ENCODE results near the gene JUNB.
A peak's percentile ranks its signal among the peaks of the same experiment; 100 is the strongest.

Gene JUNB

GRCh38 chr19:12791345-12792050, at the start of gene JUNB:
JUNB (plus strand) TSS chr19:12791486; CDS start chr19:12791772, 286 bp downstream.
- TF ChIP-seq MAX (IDR thresholded peaks at IDR 0.05; ENCODE audit: low read depth, low read length): peak; percentile 90; the same call in 1 of the 2 replicates
- TF ChIP-seq, protein P1, sequence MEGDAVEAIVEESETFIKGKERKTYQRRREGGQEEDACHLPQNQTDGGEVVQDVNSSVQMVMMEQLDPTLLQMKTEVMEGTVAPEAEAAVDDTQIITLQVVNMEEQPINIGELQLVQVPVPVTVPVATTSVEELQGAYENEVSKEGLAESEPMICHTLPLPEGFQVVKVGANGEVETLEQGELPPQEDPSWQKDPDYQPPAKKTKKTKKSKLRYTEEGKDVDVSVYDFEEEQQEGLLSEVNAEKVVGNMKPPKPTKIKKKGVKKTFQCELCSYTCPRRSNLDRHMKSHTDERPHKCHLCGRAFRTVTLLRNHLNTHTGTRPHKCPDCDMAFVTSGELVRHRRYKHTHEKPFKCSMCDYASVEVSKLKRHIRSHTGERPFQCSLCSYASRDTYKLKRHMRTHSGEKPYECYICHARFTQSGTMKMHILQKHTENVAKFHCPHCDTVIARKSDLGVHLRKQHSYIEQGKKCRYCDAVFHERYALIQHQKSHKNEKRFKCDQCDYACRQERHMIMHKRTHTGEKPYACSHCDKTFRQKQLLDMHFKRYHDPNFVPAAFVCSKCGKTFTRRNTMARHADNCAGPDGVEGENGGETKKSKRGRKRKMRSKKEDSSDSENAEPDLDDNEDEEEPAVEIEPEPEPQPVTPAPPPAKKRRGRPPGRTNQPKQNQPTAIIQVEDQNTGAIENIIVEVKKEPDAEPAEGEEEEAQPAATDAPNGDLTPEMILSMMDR (IDR thresholded peaks at IDR 0.05; ENCODE audit: low read depth, low read length): no peak
- TF ChIP-seq MYC (IDR thresholded peaks at IDR 0.05; ENCODE audit: low read depth, low read length): peak; percentile 46; the same call in 1 of the 2 replicates
- TF ChIP-seq POLR2A (IDR thresholded peaks at IDR 0.05; ENCODE audit: extremely low read depth, insufficient read length): peak; percentile 100
- DNase-seq (ENCODE audit: low read depth): peak; percentile 98
- peak within 1 kb of the TSS; percentile 78 for H3K4me3 ChIP-seq (ENCODE audit: low read depth, low read length)

- DNase-seq (ENCODE audit: low read depth): no peak
- TF ChIP-seq POLR2A (IDR thresholded peaks at IDR 0.05; ENCODE audit: extremely low read depth, insufficient read length) (no peak), MAX (IDR thresholded peaks at IDR 0.05; ENCODE audit: low read depth, low read length) (no peak), MYC (IDR thresholded peaks at IDR 0.05; ENCODE audit: low read depth, low read length) (no peak)
- TF ChIP-seq, protein P1 (IDR thresholded peaks at IDR 0.05; ENCODE audit: low read depth, low read length): no peak
- H3K4me3 ChIP-seq (ENCODE audit: low read depth, low read length): no peak overlapping the region
Measured at GRCh38 chr19:12745166-12745897, 46.0 kb upstream of the JUNB start.

DNA sequence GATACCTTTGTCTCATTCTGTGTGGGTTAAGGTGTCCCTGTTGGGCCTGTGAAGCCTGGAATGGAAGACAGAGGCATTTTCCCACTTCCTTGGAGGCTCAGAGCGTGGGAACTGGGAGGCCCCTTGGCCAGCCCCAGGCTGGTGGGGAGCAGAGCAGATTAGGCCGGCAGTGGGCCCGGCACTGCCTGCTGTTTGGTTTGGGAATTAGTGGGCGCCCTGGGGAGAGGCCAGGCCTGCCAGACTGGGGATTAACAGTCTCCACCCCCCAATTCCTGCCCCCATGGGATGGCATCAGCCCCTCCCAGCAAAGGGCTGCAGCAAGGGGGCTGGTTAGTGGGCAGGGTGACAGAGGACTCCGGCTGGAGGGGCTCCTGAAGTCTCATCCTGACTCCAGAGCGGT, 42.8 kb upstream of the JUNB start:
- no peak overlapping the region for H3K4me3 ChIP-seq (ENCODE audit: low read depth, low read length)
- no peak for TF ChIP-seq POLR2A (IDR thresholded peaks at IDR 0.05; ENCODE audit: extremely low read depth, insufficient read length)
- TF ChIP-seq, protein P1 (IDR thresholded peaks at IDR 0.05; ENCODE audit: low read depth, low read length): no peak
- no peak for TF ChIP-seq MYC (IDR thresholded peaks at IDR 0.05; ENCODE audit: low read depth, low read length)
- no peak for DNase-seq (ENCODE audit: low read depth)

GRCh38 chr19:12749938-12750521, 41.3 kb upstream of the JUNB start:
- no peak overlapping the region for H3K4me3 ChIP-seq (ENCODE audit: low read depth, low read length)
- no peak for TF ChIP-seq MAX (IDR thresholded peaks at IDR 0.05; ENCODE audit: low read depth, low read length)
- no peak for TF ChIP-seq MYC (IDR thresholded peaks at IDR 0.05; ENCODE audit: low read depth, low read length)
- TF ChIP-seq, protein P1 (IDR thresholded peaks at IDR 0.05; ENCODE audit: low read depth, low read length): no peak
- TF ChIP-seq POLR2A (IDR thresholded peaks at IDR 0.05; ENCODE audit: extremely low read depth, insufficient read length): no peak
- DNase-seq (ENCODE audit: low read depth): peak; percentile 76

- no peak for DNase-seq (ENCODE audit: low read depth)
- TF ChIP-seq MAX (IDR thresholded peaks at IDR 0.05; ENCODE audit: low read depth, low read length) (no peak), POLR2A (IDR thresholded peaks at IDR 0.05; ENCODE audit: extremely low read depth, insufficient read length) (no peak), MYC (IDR thresholded peaks at IDR 0.05; ENCODE audit: low read depth, low read length) (no peak)
- no peak overlapping the region for H3K4me3 ChIP-seq (ENCODE audit: low read depth, low read length)
Measured at GRCh38 chr19:12750851-12751250, 40.4 kb upstream of the JUNB start.

- H3K4me3 ChIP-seq (ENCODE audit: low read depth, low read length): no peak within 1 kb of the TSS
- no peak for TF ChIP-seq MYC (IDR thresholded peaks at IDR 0.05; ENCODE audit: low read depth, low read length)
- no peak for TF ChIP-seq POLR2A (IDR thresholded peaks at IDR 0.05; ENCODE audit: extremely low read depth, insufficient read length)
- no peak for TF ChIP-seq MAX (IDR thresholded peaks at IDR 0.05; ENCODE audit: low read depth, low read length)
- TF ChIP-seq, protein P1 (IDR thresholded peaks at IDR 0.05; ENCODE audit: low read depth, low read length): no peak
- no peak for DNase-seq (ENCODE audit: low read depth)
Measured at GRCh38 chr19:12751635-12752034, 39.7 kb upstream of the JUNB start, which contains the start of gene BEST2. BEST2 (plus strand) TSS chr19:12751791; CDS start chr19:12752593, 802 bp downstream.
